LNCaP clone FGC (cell line): ENCODE data around the gene ERBB4.

Source experiments
- DNase-seq: peaks from one replicate; pipeline ENCODE4 v3.0.0-alpha.2; 2011; ENCODE audit warnings: low read depth
- H3K4me3 ChIP-seq: 2 replicates; pipeline ENCODE4 v1.5.1; 2011; ENCODE audit warnings: mild to moderate bottlenecking, low read depth, low read length, control low read depth
- TF ChIP-seq, protein P1 (sequence below): IDR thresholded peaks from 2 replicates; pipeline ENCODE4 v1.5.1; 2012; ENCODE audit warnings: mild to moderate bottlenecking; ENCODE audit not compliant: control insufficient read depth, insufficient read depth; ENCODE audit errors: extremely low read depth

Gene ERBB4

DNA sequence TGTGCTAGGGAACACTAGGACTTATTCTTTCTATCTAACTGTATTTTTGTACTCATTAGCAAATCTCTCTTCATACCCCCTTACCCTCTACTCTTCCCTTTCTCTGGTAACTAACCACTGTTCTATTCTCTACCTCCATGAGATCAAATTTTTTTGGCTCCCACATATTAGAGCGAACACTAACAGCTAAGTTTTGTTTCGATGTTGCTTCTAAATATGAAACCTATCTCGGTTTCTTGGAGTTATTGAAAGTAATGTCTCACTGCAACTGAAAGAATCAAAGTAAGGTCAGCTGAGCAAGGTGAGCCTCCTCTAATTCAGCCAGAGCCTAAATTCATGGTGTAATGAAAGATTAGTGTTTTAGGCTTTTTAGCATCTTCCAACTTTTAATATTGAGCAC lies 1024.6 kb downstream of the ERBB4 start:
- no peak for DNase-seq
- TF ChIP-seq, protein P1, sequence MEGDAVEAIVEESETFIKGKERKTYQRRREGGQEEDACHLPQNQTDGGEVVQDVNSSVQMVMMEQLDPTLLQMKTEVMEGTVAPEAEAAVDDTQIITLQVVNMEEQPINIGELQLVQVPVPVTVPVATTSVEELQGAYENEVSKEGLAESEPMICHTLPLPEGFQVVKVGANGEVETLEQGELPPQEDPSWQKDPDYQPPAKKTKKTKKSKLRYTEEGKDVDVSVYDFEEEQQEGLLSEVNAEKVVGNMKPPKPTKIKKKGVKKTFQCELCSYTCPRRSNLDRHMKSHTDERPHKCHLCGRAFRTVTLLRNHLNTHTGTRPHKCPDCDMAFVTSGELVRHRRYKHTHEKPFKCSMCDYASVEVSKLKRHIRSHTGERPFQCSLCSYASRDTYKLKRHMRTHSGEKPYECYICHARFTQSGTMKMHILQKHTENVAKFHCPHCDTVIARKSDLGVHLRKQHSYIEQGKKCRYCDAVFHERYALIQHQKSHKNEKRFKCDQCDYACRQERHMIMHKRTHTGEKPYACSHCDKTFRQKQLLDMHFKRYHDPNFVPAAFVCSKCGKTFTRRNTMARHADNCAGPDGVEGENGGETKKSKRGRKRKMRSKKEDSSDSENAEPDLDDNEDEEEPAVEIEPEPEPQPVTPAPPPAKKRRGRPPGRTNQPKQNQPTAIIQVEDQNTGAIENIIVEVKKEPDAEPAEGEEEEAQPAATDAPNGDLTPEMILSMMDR: no peak
- H3K4me3 ChIP-seq: no peak overlapping the region

DNA sequence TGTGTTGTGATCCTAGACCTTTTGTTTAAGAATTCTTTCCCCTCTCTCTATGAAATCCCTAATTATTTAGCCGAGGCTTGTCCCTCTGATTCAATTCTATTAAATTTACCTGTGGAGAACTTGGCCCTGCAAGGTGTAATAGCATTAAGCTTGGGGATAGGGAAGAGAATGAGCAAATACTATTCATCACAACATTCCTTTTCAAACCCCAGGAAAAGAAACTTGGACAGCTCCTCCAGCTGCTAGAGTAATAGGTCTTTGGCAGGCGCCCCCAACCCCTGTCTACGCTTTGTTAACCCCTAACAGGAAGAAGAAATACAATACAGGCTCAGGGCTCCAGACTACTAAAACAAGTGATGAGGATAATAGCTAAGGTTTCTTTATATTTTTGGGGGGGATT lies 1025.2 kb downstream of the ERBB4 start:
- no peak for DNase-seq
- TF ChIP-seq, protein P1: no peak
- H3K4me3 ChIP-seq: no peak overlapping the region

DNA sequence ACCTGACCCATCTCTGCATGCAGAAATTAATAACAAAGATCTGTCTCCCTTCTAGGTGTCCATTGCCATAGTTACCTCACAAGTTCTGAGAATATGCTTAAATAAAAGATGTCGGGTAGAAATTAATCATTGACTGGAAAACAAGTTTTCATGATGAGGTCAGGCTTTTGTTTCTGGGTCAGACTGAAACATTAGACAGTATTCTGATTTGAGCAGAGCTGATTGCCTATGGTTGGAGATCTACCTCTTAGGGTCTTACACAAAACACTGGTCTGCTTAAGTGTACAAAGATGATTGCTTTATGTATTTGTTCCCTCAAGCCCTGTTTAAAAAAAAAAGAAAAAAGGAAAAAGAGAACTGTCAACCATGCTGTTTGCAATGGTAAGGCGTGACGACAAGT lies 1025.8 kb downstream of the ERBB4 start:
- TF ChIP-seq, protein P1: no peak
- H3K4me3 ChIP-seq: no peak overlapping the region
- no peak for DNase-seq

DNA sequence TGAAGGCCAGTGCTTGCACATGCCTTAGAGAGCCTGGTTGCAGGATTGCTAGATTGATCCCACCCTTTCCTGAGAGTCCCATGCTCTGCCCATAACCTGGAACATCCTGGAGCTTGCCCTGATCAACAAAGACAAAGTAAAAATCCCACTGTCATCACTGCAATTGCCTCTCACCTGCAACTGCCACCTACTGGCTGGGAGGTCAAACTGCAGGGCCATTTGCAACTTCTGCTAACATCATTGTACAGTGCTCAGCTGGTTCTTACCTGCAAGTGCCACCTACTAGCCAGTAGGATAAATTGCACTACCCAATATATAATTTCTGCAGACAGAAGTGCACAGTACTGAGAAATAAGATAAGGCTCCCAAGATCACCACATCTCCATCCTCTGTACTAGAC lies 1034.7 kb downstream of the ERBB4 start:
- no peak for DNase-seq
- TF ChIP-seq, protein P1: peak; percentile 12; the same call in 1 of the 2 replicates
- H3K4me3 ChIP-seq: no peak overlapping the region

DNA sequence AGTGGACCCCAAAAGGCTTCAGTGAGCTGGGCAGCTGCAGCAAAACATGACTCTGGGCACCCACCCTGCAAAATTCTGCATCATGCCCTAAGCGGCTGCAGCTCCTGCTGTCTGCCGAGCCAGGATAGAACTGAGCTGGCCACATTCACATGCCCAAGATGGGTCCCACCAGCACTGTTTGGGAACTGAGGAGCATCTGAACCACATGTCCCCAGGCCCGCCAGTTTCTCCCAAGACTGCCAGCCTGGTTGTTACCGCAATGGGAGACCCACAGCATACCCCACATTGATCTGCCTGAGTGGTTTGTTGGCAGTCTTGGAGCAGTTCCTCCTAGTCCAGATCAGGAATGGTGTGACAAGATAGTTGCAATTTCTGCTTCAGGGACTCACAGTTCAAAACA lies 1035.4 kb downstream of the ERBB4 start:
- TF ChIP-seq, protein P1: no peak
- no peak for DNase-seq
- no peak overlapping the region for H3K4me3 ChIP-seq

DNA sequence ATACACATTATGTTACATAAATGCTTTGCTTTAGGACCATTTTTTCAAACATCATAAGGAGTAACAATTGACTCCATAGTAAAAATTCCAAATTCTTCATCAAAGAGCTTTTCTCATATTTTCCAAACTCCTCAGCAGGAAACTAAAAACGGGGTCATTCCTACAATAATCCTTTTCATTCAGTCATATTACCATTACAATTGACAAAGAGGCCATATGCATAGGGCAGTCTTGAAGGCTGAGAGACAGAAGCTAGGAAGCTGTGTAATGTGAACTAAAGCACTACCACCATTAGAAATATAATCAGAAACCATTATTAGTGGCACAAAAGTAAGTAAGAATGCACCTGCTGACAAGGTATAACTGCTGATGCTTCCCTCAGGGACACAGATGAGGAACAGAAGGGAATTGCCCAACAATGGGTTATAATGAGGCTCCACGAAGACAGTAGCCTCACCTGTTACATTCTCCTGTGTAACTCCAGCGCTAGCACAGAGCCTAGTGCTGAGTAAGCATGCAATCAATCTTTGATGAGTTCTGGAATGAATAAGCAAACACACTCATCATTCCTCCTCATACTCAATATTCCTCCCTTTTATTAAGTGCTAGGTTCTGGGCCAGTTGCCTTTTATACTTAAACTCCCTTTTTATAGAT lies 1039.9 kb downstream of the ERBB4 start:
- DNase-seq: no peak
- TF ChIP-seq, protein P1: no peak
- H3K4me3 ChIP-seq: no peak overlapping the region

DNA sequence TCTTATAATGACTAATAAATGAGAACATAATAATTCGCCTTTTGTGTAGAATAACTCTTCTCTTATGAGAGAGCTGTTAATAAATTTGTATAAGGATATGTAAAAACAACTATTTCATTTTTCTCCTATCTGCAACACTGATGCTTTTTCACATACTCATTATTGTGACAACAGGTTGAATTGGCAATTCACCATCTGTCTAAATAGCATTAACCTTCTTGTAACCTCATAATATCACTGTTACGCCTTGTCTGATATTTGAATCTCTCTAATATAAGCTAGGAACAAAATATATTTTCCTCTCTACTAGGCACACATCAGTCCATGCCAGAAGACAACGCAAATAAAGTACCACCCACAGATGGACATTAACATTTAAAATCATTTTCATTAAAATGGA lies 1043.3 kb downstream of the ERBB4 start:
- H3K4me3 ChIP-seq: no peak overlapping the region
- TF ChIP-seq, protein P1: no peak
- DNase-seq: no peak
